SK-N-SH treated with all-trans-retinoic acid at 6 μM for 48 hours (cell line): Measurements from ENCODE around the gene PSMA7.
A peak's percentile ranks its signal among the peaks of the same experiment; 100 is the strongest.

Experiments used
- ATAC-seq: fragments of 200-7000 bp; cut with Tn5 transposase; 3 replicates; pipeline ENCODE4 v1.9.1; 2020; ENCODE audit warnings: mild to moderate bottlenecking, moderate library complexity
- BACH2 ChIP-seq: fragments of 250-450 bp; sonication (Bioruptor Pico); IDR thresholded peaks from 2 replicates; pipeline ENCODE4 v1.9.0; 2021; ENCODE audit warnings: mild to moderate bottlenecking, borderline replicate concordance
- CSDC2 ChIP-seq: fragments of 250-450 bp; sonication (Bioruptor Pico); IDR thresholded peaks from 2 replicates; pipeline ENCODE4 v1.5.0; 2020; ENCODE audit warnings: mild to moderate bottlenecking, moderate library complexity
- ESRRG ChIP-seq: fragments of 250-450 bp; sonication (Bioruptor Pico); IDR thresholded peaks from 2 replicates; pipeline ENCODE4 v1.6.1; 2021; ENCODE audit warnings: mild to moderate bottlenecking
- GLIS3 ChIP-seq: fragments of 250-450 bp; sonication (Bioruptor Pico); IDR thresholded peaks from 2 replicates; pipeline ENCODE4 v1.5.0; 2020; ENCODE audit warnings: mild to moderate bottlenecking, moderate library complexity
- ISL1 ChIP-seq: fragments of 250-450 bp; sonication (Bioruptor Pico); IDR thresholded peaks from 2 replicates; pipeline ENCODE4 v2.1.2; 2022; ENCODE audit warnings: mild to moderate bottlenecking, moderate library complexity
- OSR1 ChIP-seq: fragments of 250-450 bp; sonication (Bioruptor Pico); IDR thresholded peaks from 2 replicates; pipeline ENCODE4 v1.8.0; 2022; ENCODE audit warnings: moderate library complexity, mild to moderate bottlenecking, inconsistent platforms
- PPARA ChIP-seq: fragments of 250-450 bp; sonication (Bioruptor Pico); IDR thresholded peaks from 2 replicates; pipeline ENCODE4 v1.5.0; 2020; ENCODE audit warnings: mild to moderate bottlenecking, borderline replicate concordance
- RARB ChIP-seq: fragments of 250-450 bp; sonication (Bioruptor Pico); IDR thresholded peaks from 2 replicates; pipeline ENCODE4 v1.8.0; 2021; ENCODE audit warnings: mild to moderate bottlenecking, moderate library complexity
- SNAI2 ChIP-seq: fragments of 250-450 bp; sonication (Bioruptor Pico); IDR thresholded peaks from 2 replicates; pipeline ENCODE4 v1.5.0; 2020; ENCODE audit warnings: mild to moderate bottlenecking, moderate library complexity
- TCF4 ChIP-seq: fragments of 250-450 bp; sonication (Bioruptor Pico); IDR thresholded peaks from 2 replicates; pipeline ENCODE4 v1.8.0; 2021; ENCODE audit warnings: mild to moderate bottlenecking, moderate library complexity, borderline replicate concordance
- TOX ChIP-seq: fragments of 250-450 bp; sonication (Bioruptor Pico); IDR thresholded peaks from 2 replicates; pipeline ENCODE4 v1.8.0; 2021; ENCODE audit warnings: mild to moderate bottlenecking, moderate library complexity, borderline replicate concordance
- ZC3H10 ChIP-seq: fragments of 250-450 bp; sonication (Bioruptor Pico); IDR thresholded peaks from 2 replicates; pipeline ENCODE4 v1.5.1; 2021; ENCODE audit warnings: mild to moderate bottlenecking, moderate library complexity
- ZFP3 ChIP-seq: fragments of 250-450 bp; sonication (Bioruptor Pico); IDR thresholded peaks from 2 replicates; pipeline ENCODE4 v1.5.0; 2020; ENCODE audit warnings: mild to moderate bottlenecking, moderate library complexity
- ZFP30 ChIP-seq: fragments of 450-650 bp; formaldehyde crosslinking; IDR thresholded peaks from 2 replicates; pipeline ENCODE4 v1.5.0; 2022; ENCODE audit warnings: mild to moderate bottlenecking, moderate library complexity
- ZNF70 ChIP-seq: fragments of 450-650 bp; formaldehyde crosslinking; IDR thresholded peaks from 2 replicates; pipeline ENCODE4 v1.5.0; 2020; ENCODE audit warnings: mild to moderate bottlenecking, moderate library complexity
- ZNF8 ChIP-seq: fragments of 450-650 bp; formaldehyde crosslinking; IDR thresholded peaks from 2 replicates; pipeline ENCODE4 v1.5.0; 2020; ENCODE audit warnings: mild to moderate bottlenecking, moderate library complexity
- TF ChIP-seq, protein P1 (sequence below): fragments of 250-450 bp; sonication (Bioruptor Pico); IDR thresholded peaks from 2 replicates; pipeline ENCODE4 v1.5.1; 2021; ENCODE audit warnings: mild to moderate bottlenecking, moderate library complexity
- TF ChIP-seq, protein P2 (sequence below): fragments of 250-450 bp; sonication (Bioruptor Pico); IDR thresholded peaks from 2 replicates; pipeline ENCODE4 v1.5.0; 2020; ENCODE audit warnings: mild to moderate bottlenecking, moderate library complexity
- TF ChIP-seq, protein P3 (sequence below): fragments of 250-450 bp; sonication (Bioruptor Pico); IDR thresholded peaks from 2 replicates; pipeline ENCODE4 v1.8.0; 2021; ENCODE audit warnings: low read depth, mild to moderate bottlenecking, moderate library complexity, borderline replicate concordance
- TF ChIP-seq, protein P4 (sequence below): fragments of 250-450 bp; sonication (Bioruptor Pico); IDR thresholded peaks from 2 replicates; pipeline ENCODE4 v1.8.0; 2020; ENCODE audit warnings: mild to moderate bottlenecking, moderate library complexity, borderline replicate concordance
- TF ChIP-seq, protein P5 (sequence below): fragments of 250-450 bp; sonication (Bioruptor Pico); IDR thresholded peaks from 2 replicates; pipeline ENCODE4 v1.5.1; 2020; ENCODE audit warnings: low read depth, mild to moderate bottlenecking, moderate library complexity

PSMA7 gene

DNA sequence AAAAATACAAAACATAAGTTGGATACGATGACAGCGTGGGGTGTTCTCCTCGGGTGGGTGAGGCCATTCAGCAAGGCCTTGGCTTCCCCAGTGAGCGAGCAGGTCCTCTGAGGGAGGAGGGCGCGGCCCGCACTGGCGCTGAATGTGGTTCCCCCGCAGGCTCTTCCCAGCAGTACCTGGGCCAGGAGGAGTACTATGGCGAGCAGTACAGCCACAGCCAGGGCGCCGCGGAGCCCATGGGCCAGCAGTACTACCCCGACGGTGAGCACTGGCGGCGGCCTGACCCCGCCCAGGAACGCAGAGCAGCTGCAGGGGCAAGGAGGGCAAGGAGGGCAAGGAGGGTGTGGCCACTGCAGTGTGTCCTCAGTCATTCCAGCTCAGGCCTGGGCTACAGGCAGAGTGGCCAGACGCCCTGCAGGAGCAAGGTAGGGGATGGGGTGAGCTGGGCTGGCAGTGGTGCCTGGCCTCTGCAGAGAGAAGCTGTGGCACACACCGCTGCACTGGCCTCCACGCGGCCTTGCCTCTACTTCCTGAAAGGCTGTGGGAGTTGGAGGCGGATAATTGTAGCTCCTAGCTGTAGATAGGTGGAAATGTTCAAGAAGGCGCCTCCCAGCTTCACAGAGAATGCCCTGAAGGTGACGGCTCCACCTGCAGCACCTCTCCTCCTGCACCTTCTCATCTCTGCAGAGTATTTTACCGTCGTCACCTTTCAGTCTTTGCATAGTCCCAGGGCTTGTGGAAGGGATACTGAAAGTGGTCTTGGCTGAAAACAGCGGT is 21.0 kb upstream of the PSMA7 start:
- no peak for ATAC-seq
- TF ChIP-seq PPARA (no peak), ZNF8 (CRISPR knock-in tag) (no peak), ZNF70 (CRISPR knock-in tag) (no peak), GLIS3 (CRISPR knock-in tag) (no peak), BACH2 (CRISPR knock-in tag) (no peak), RARB (no peak), ZFP30 (no peak), SNAI2 (CRISPR knock-in tag) (no peak), TOX (CRISPR knock-in tag) (no peak), ESRRG (CRISPR knock-in tag) (no peak), ZC3H10 (CRISPR knock-in tag) (no peak), CSDC2 (no peak), ZFP3 (no peak)
- TF ChIP-seq, protein P1, sequence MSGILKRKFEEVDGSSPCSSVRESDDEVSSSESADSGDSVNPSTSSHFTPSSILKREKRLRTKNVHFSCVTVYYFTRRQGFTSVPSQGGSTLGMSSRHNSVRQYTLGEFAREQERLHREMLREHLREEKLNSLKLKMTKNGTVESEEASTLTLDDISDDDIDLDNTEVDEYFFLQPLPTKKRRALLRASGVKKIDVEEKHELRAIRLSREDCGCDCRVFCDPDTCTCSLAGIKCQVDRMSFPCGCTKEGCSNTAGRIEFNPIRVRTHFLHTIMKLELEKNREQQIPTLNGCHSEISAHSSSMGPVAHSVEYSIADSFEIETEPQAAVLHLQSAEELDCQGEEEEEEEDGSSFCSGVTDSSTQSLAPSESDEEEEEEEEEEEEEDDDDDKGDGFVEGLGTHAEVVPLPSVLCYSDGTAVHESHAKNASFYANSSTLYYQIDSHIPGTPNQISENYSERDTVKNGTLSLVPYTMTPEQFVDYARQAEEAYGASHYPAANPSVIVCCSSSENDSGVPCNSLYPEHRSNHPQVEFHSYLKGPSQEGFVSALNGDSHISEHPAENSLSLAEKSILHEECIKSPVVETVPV (CRISPR knock-in tag), result no peak

DNA sequence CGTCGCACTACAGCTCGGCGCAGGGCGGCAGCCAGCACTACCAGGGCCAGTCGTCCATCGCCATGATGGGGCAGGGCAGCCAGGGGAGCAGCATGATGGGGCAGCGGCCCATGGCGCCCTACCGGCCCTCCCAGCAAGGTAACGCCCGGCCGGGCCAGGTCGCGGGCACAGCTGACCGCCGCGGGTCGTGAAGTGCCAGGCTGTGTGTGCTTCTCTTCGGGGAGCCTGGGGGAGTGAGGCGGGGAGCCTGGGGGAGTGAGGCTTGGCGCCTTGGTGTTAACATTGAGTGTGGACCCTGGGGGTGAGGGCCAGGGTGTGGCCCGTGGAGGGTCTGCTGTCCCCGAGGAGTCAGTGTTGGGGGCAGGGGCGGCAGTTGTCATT is 20.3 kb upstream of the PSMA7 start:
- no peak for ATAC-seq
- TF ChIP-seq ZC3H10 (CRISPR knock-in tag) (no peak), TCF4 (no peak), ISL1 (no peak), BACH2 (CRISPR knock-in tag) (no peak), RARB (no peak)
- TF ChIP-seq, protein P2, sequence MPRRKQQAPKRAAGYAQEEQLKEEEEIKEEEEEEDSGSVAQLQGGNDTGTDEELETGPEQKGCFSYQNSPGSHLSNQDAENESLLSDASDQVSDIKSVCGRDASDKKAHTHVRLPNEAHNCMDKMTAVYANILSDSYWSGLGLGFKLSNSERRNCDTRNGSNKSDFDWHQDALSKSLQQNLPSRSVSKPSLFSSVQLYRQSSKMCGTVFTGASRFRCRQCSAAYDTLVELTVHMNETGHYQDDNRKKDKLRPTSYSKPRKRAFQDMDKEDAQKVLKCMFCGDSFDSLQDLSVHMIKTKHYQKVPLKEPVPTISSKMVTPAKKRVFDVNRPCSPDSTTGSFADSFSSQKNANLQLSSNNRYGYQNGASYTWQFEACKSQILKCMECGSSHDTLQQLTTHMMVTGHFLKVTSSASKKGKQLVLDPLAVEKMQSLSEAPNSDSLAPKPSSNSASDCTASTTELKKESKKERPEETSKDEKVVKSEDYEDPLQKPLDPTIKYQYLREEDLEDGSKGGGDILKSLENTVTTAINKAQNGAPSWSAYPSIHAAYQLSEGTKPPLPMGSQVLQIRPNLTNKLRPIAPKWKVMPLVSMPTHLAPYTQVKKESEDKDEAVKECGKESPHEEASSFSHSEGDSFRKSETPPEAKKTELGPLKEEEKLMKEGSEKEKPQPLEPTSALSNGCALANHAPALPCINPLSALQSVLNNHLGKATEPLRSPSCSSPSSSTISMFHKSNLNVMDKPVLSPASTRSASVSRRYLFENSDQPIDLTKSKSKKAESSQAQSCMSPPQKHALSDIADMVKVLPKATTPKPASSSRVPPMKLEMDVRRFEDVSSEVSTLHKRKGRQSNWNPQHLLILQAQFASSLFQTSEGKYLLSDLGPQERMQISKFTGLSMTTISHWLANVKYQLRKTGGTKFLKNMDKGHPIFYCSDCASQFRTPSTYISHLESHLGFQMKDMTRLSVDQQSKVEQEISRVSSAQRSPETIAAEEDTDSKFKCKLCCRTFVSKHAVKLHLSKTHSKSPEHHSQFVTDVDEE (CRISPR knock-in tag), result no peak

DNA sequence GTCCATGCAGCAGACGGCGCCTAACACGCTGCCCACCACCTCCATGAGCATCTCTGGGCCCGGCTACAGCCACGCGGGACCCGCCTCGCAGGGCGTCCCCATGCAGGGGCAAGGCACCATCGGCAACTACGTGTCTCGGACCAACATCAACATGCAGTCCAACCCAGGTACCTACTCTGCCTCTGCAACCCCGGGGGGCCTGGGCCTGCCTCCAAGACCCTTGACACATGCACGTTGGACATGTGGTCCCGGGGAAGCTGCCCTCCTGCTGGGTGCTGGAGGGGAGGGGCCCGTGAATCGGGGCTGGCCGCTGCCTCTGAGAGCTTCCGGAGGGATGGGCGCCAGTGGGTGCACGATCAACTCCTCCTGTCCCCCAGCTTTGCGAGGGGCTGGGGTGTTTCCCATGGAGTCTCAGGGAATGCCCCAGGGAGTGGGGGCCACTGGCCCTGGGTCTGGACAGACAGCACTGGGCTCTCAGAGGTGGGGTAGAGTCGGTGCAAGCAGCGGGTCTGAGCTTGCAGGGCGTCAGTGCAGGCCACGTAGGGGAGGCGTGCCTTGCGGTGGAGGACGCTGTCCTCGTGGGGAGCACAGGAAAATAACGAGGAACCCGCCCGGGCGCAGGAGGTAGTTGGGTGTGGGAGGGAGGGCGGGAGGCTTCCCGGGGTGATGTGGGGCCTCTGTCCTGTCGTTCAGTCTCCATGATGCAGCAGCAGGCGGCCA is 19.7 kb upstream of the PSMA7 start:
- no peak for TF ChIP-seq ZFP30
- TF ChIP-seq ZC3H10 (CRISPR knock-in tag), result no peak
- TF ChIP-seq CSDC2, result no peak
- no peak for TF ChIP-seq BACH2 (CRISPR knock-in tag)
- TF ChIP-seq ESRRG (CRISPR knock-in tag), result no peak
- no peak for TF ChIP-seq ZNF70 (CRISPR knock-in tag)
- TF ChIP-seq GLIS3 (CRISPR knock-in tag), result no peak
- TF ChIP-seq TOX (CRISPR knock-in tag), result no peak
- TF ChIP-seq OSR1 (CRISPR knock-in tag), result no peak
- no peak for TF ChIP-seq RARB
- no peak for ATAC-seq

DNA sequence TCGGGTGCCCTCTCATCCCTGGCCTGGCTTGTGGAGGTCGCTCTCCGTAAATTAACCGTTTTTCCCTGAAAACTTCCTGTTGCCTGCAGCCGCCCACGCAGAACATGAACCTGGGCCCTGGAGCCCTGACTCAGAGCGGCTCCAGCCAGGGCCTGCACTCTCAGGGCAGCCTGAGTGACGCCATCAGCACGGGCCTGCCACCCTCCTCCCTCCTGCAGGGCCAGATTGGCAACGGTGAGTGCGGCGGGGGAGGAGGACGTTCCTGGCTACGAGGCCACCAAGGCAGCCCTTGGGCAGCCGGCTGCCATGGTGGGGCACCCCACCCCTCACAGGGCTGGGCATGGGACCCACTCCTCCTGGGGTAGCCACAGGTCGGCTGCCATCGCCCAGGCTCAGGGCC is 18.2 kb upstream of the PSMA7 start:
- peak; percentile 80 for ATAC-seq
- TF ChIP-seq, protein P3, sequence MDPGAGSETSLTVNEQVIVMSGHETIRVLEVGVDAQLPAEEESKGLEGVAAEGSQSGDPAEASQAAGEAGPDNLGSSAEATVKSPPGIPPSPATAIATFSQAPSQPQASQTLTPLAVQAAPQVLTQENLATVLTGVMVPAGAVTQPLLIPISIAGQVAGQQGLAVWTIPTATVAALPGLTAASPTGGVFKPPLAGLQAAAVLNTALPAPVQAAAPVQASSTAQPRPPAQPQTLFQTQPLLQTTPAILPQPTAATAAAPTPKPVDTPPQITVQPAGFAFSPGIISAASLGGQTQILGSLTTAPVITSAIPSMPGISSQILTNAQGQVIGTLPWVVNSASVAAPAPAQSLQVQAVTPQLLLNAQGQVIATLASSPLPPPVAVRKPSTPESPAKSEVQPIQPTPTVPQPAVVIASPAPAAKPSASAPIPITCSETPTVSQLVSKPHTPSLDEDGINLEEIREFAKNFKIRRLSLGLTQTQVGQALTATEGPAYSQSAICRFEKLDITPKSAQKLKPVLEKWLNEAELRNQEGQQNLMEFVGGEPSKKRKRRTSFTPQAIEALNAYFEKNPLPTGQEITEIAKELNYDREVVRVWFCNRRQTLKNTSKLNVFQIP, result no peak
- TF ChIP-seq, protein P4, sequence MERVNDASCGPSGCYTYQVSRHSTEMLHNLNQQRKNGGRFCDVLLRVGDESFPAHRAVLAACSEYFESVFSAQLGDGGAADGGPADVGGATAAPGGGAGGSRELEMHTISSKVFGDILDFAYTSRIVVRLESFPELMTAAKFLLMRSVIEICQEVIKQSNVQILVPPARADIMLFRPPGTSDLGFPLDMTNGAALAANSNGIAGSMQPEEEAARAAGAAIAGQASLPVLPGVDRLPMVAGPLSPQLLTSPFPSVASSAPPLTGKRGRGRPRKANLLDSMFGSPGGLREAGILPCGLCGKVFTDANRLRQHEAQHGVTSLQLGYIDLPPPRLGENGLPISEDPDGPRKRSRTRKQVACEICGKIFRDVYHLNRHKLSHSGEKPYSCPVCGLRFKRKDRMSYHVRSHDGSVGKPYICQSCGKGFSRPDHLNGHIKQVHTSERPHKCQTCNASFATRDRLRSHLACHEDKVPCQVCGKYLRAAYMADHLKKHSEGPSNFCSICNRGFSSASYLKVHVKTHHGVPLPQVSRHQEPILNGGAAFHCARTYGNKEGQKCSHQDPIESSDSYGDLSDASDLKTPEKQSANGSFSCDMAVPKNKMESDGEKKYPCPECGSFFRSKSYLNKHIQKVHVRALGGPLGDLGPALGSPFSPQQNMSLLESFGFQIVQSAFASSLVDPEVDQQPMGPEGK (CRISPR knock-in tag), result no peak
- TF ChIP-seq CSDC2, result no peak; the same call in 1 of the 2 replicates
- TF ChIP-seq ISL1, result peak; percentile 13; the same call in 1 of the 2 replicates
- TF ChIP-seq TOX (CRISPR knock-in tag), result no peak
- no peak for TF ChIP-seq ZNF8 (CRISPR knock-in tag)
- no peak for TF ChIP-seq ZC3H10 (CRISPR knock-in tag)
- TF ChIP-seq, protein P2 (CRISPR knock-in tag), result no peak
- peak; percentile 67; the same call in 1 of the 2 replicates for TF ChIP-seq SNAI2 (CRISPR knock-in tag)
- TF ChIP-seq, protein P5, sequence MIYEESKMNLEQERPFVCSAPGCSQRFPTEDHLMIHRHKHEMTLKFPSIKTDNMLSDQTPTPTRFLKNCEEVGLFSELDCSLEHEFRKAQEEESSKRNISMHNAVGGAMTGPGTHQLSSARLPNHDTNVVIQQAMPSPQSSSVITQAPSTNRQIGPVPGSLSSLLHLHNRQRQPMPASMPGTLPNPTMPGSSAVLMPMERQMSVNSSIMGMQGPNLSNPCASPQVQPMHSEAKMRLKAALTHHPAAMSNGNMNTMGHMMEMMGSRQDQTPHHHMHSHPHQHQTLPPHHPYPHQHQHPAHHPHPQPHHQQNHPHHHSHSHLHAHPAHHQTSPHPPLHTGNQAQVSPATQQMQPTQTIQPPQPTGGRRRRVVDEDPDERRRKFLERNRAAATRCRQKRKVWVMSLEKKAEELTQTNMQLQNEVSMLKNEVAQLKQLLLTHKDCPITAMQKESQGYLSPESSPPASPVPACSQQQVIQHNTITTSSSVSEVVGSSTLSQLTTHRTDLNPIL (CRISPR knock-in tag), result no peak
- TF ChIP-seq ZFP3, result peak; percentile 74; the same call in 1 of the 2 replicates
- no peak for TF ChIP-seq GLIS3 (CRISPR knock-in tag)
- TF ChIP-seq BACH2 (CRISPR knock-in tag), result no peak
- TF ChIP-seq ZFP30, result no peak
- TF ChIP-seq, all 23 proteins: peak for 3
